SK-N-MC (cell line): Measurements from ENCODE around the gene AARS2.
"Not testable (repeated sequence)": the region's sequence is repeated elsewhere in the genome, so short reads cannot be mapped to it uniquely, and the experiment has no call there.

Source experiments
- DNase-seq: peaks from one replicate; pipeline ENCODE4 v3.0.0-alpha.2; 2011; ENCODE audit warnings: low read depth, low spot score
- H3K27ac ChIP-seq: fragments of 200-600 bp; sonication (generic); 2 replicates; pipeline ENCODE4 v1.5.1; 2016; ENCODE audit warnings: mixed run types
- H3K36me3 ChIP-seq: fragments of 200-600 bp; sonication (generic); 2 replicates; pipeline ENCODE4 v1.6.1; 2017; ENCODE audit warnings: antibody characterized with exemption, low read length, mixed read lengths; ENCODE audit not compliant: insufficient read depth
- H3K4me3 ChIP-seq: fragments of 200-600 bp; sonication (generic); 2 replicates; pipeline ENCODE4 v1.5.1; 2016
- H3K9ac ChIP-seq: fragments of 200-600 bp; sonication (generic); 2 replicates; pipeline ENCODE4 v1.8.0; 2017; ENCODE audit warnings: mixed run types, mixed read lengths; ENCODE audit not compliant: insufficient read length
- H3K9me3 ChIP-seq: fragments of 200-600 bp; sonication (generic); 2 replicates; pipeline ENCODE4 v1.6.1; 2017; ENCODE audit warnings: low read depth, mild to moderate bottlenecking, antibody characterized with exemption, low read length, moderate library complexity, mixed read lengths
- EZH2 ChIP-seq: fragments of 200-600 bp; sonication (generic); IDR thresholded peaks from one replicate; pipeline ENCODE4 v1.6.1; 2017; ENCODE audit warnings: antibody characterized with exemption
- FOXP2 ChIP-seq: optimal IDR thresholded peaks from 2 replicates; pipeline ENCODE3; 2011; ENCODE audit warnings: mild to moderate bottlenecking, moderate library complexity; ENCODE audit not compliant: insufficient read depth; ENCODE audit errors: extremely low read length, control extremely low read depth
- POLR2AphosphoS5 ChIP-seq: IDR thresholded peaks from 2 replicates; pipeline ENCODE4 v1.6.1; 2012; ENCODE audit warnings: mild to moderate bottlenecking, low read depth, low read length, borderline replicate concordance

Gene AARS2

DNA sequence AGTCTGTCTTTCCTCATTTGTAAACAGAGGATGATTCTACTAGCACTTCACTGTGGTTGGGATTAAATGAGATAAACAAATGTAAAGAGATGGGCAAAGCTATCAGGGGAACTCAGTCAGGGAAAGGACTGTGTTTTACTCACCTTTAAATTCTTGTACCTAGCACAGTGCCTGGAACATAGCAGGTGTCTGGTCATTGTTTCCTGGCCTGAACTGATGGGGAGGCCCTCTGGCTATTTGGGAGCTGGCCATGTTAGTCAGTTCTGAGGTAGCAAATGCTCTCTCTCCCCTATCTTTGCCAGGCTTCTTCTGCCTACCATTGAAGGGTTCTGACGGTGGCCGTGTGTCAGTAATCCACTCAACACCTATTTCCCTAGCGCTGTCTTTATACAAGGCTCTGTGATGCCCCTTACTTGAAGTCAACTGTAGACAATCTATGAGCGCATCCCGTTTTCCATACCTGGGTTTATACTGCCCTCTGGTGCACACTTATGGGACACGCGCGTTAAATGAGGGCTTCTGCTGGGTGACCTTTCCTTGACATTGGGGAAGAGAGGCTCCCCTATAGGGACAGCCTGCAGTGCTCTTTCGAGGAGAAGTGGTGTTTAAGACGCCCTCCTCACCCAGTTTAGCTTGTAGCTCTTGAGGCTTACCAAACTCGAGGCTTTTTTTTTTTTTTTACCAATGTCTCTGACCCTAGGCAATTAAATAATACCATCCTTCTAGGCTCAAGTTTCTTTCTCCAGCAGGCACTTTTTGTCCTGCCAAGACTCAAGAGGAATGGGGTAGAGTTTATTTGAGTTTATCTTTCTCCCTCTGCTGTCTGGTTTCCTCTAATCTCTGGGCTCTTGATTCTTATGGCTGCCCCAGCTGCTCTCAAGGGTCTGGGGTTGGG, 25.3 kb upstream of the AARS2 start:
- no peak overlapping the region for H3K27ac ChIP-seq
- no peaks in the 10 kb centered on the region for H3K36me3 ChIP-seq
- TF ChIP-seq EZH2, result no peak
- no peak for TF ChIP-seq FOXP2
- no peak for TF ChIP-seq POLR2AphosphoS5
- no peaks in the 10 kb centered on the region for H3K9me3 ChIP-seq
- no peak overlapping the region for H3K4me3 ChIP-seq
- DNase-seq, result peak; percentile 20
- H3K9ac ChIP-seq, result no peak overlapping the region

DNA sequence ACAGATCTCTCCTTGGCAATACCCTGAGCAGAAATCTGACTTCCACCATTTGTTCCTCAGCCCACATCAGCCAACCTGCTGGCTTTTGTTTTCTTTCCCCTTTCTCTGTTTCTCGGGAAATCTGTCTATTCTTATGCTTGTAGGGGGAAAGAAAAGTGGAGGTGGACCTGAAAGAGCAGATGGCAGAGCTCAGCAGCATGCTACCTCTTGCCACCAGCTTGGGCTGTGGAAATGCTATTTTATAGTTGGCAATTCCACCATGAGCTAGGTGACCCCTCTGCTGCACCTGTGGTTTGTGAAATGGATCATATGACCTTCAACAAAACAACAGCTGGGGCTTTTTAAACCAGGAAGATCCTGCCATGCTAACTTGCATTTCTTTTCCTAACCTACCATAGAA, 22.5 kb upstream of the AARS2 start:
- no peak overlapping the region for H3K4me3 ChIP-seq
- DNase-seq, result no peak
- TF ChIP-seq FOXP2, result no peak
- no peak for TF ChIP-seq POLR2AphosphoS5
- TF ChIP-seq EZH2, result no peak
- H3K9ac ChIP-seq, result no peak overlapping the region
- no peaks in the 10 kb centered on the region for H3K9me3 ChIP-seq
- H3K27ac ChIP-seq, result no peak overlapping the region
- no peaks in the 10 kb centered on the region for H3K36me3 ChIP-seq

- DNase-seq, result no peak
- Histone ChIP-seq H3K9ac (no peak overlapping the region), H3K27ac (no peak overlapping the region), H3K4me3 (no peak overlapping the region), H3K9me3 (no peaks in the 10 kb centered on the region), H3K36me3 (no peaks in the 10 kb centered on the region)
- TF ChIP-seq POLR2AphosphoS5 (no peak), FOXP2 (no peak), EZH2 (no peak)
These were observed 20.8 kb upstream of the AARS2 start for GRCh38 chr6:44333942-44334341.

- Histone ChIP-seq H3K36me3 (no peaks in the 10 kb centered on the region), H3K9me3 (no peaks in the 10 kb centered on the region), H3K4me3 (no peak overlapping the region), H3K9ac (no peak overlapping the region), H3K27ac (no peak overlapping the region)
- TF ChIP-seq FOXP2 (no peak), EZH2 (no peak), POLR2AphosphoS5 (no peak)
- DNase-seq, result no peak
These were observed 20.2 kb upstream of the AARS2 start for GRCh38 chr6:44333273-44333919.

DNA sequence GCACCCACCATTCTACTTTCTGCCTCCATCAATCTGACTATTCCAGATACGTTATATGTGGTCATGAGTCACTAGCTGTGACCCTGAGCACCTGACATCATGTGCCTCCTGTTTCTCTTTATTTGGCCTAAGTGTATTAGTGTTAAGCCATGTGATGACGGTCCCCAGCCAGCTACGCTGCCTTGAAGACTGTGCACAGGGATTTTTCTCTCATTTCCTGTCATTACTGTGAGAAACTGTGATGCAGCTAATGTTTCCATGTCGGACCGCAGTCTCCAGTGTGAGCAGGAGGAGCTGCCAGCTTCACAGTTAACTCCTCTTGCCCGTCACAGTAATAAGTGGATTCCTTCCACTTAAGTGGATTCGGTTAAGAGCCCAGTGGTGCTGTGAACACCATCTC, 19.4 kb upstream of the AARS2 start:
- H3K9me3 ChIP-seq, result no peaks in the 10 kb centered on the region
- DNase-seq, result no peak
- no peak for TF ChIP-seq EZH2
- no peaks in the 10 kb centered on the region for H3K36me3 ChIP-seq
- H3K27ac ChIP-seq, result no peak overlapping the region
- H3K9ac ChIP-seq, result no peak overlapping the region
- no peak overlapping the region for H3K4me3 ChIP-seq

GRCh38 chr6:44329858-44330257, 16.7 kb upstream of the AARS2 start:
- Histone ChIP-seq H3K9me3 (no peaks in the 10 kb centered on the region), H3K9ac (no peak overlapping the region), H3K27ac (no peak overlapping the region), H3K36me3 (no peaks in the 10 kb centered on the region), H3K4me3 (no peak overlapping the region)
- DNase-seq, result no peak
- TF ChIP-seq EZH2 (no peak), POLR2AphosphoS5 (no peak), FOXP2 (no peak)

DNA sequence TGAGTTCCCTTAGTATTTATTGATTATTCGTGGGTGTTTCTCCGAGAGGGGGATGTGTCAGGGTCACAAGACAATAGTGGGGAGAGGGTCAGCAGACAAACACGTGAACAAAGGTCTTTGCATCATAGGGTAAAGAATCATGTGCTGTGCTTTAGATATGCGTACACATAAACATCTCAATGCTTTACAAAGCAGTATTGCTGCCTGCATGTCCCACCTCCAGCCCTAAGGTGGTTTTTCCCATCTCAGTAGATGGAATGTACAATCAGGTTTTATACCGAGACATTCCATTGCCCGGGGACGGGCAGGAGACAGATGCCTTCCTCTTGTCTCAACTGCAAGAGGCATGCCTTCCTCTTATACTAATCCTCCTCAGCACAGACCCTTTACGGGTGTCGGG, 15.1 kb upstream of the AARS2 start:
- H3K36me3 ChIP-seq, H3K9me3 ChIP-seq, H3K27ac ChIP-seq, DNase-seq, H3K9ac ChIP-seq, H3K4me3 ChIP-seq: not testable (repeated sequence)

- TF ChIP-seq POLR2AphosphoS5 (no peak), FOXP2 (no peak), EZH2 (no peak)
- no peaks in the 10 kb centered on the region for H3K36me3 ChIP-seq
- H3K4me3 ChIP-seq, result no peak overlapping the region
- no peak overlapping the region for H3K9ac ChIP-seq
- H3K9me3 ChIP-seq, result no peaks in the 10 kb centered on the region
- H3K27ac ChIP-seq, result no peak overlapping the region
- no peak for DNase-seq
These were observed 14.6 kb upstream of the AARS2 start for GRCh38 chr6:44327760-44328159.

DNA sequence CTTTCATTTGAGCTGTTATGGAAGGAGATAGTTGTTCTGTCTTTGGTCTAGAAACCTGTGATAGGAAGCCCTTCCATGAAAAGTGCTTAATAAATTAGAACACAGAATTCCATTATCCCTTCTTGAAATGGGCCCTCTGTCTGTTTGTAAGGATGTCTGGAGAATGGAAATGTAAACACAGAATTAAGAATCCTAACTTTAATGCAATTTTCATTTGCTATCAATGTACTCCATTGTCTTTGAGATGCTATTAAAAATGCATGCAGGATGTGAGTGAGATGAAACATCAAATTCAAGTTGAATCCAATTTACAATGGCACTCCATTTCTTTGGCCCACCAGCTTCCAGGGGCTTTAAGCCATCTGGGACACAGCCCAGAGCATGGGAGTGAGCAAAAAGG, 13.9 kb upstream of the AARS2 start:
- no peak overlapping the region for H3K9ac ChIP-seq
- TF ChIP-seq EZH2, result no peak
- no peak for TF ChIP-seq POLR2AphosphoS5
- TF ChIP-seq FOXP2, result no peak
- DNase-seq, result no peak
- H3K36me3 ChIP-seq, result no peaks in the 10 kb centered on the region
- no peaks in the 10 kb centered on the region for H3K9me3 ChIP-seq
- no peak overlapping the region for H3K27ac ChIP-seq
- H3K4me3 ChIP-seq, result no peak overlapping the region
